Heart right ventricle (tissue), 16 donors: ENCODE results near the gene ZNF761. TPM values are rescaled to one million over a fixed set of nuclear protein-coding genes. Genes with fewer than 3 reads are reported as not detected.
A peak's percentile ranks its signal among the peaks of the same experiment; 100 is the strongest.

ENCODE experiments used
- ATAC-seq, 8 donors: fragments of 200-7000 bp; cut with Tn5 transposase; one replicate each; pipeline ENCODE4 v1.9.1; 2020; ENCODE audit warnings: mild to moderate bottlenecking in 8 of 8, moderate library complexity in 8 of 8, moderate number of reproducible peaks in 1 of 8
- DNase-seq, 2 donors: peaks; one replicate each; pipeline ENCODE4 v3.0.0-alpha.2; 2020
- H3K27ac ChIP-seq, 10 donors: fragments of 200-600 bp; sonication (generic) in 2 of 10; one replicate each; pipeline versions ENCODE4 v1.5.0 to v1.8.0; 2020 to 2022; ENCODE audit warnings: mild to moderate bottlenecking in 3 of 10
- H3K27me3 ChIP-seq, 7 donors: fragments of 200-600 bp; one replicate each; pipeline ENCODE4 v1.8.0; 2021 to 2022; ENCODE audit warnings: mild to moderate bottlenecking in 2 of 7
- H3K36me3 ChIP-seq, 9 donors: fragments of 200-600 bp; sonication (generic) in 1 of 9; one replicate each; pipeline versions ENCODE4 v1.5.0 to v1.8.0; 2020 to 2022; ENCODE audit warnings: mild to moderate bottlenecking in 2 of 9
- H3K4me1 ChIP-seq, 9 donors: fragments of 200-600 bp; sonication (generic) in 1 of 9; one replicate each; pipeline versions ENCODE4 v1.5.0 to v1.8.0; 2020 to 2022; ENCODE audit warnings: mild to moderate bottlenecking in 4 of 9
- H3K4me3 ChIP-seq, 10 donors: fragments of 200-600 bp; sonication (generic) in 2 of 10; one replicate each; pipeline versions ENCODE4 v1.5.0 to v1.8.0; 2020 to 2022; ENCODE audit warnings: mild to moderate bottlenecking in 7 of 10, moderate library complexity in 2 of 10
- H3K9me3 ChIP-seq, 11 donors: fragments of 200-600 bp in 10 of 11; sonication (generic) in 2 of 11; one replicate each; pipeline versions ENCODE4 v1.5.0 to v1.8.0; 2013 to 2022; ENCODE audit warnings: mild to moderate bottlenecking in 2 of 11, control low read depth in 1 of 11, moderate library complexity in 1 of 11
- CTCF ChIP-seq, 9 donors: fragments of 200-600 bp; sonication (generic) in 2 of 9; IDR thresholded peaks; one replicate each; pipeline versions ENCODE4 v1.5.0 to v1.8.0; 2021 to 2022; ENCODE audit warnings: antibody characterized with exemption in 9 of 9, mild to moderate bottlenecking in 5 of 9, moderate library complexity in 1 of 9
- WGBS, 2 donors: extraction: QIAGEN DNeasy Blood & Tissue Kit; methylation state at CpG; one replicate each; pipeline ENCODE4 v1.1.7; 2013; ENCODE audit warnings: inconsistent platforms in 1 of 2; 5-methylcytosine and 5-hydroxymethylcytosine counted together
- intact Hi-C, 10 donors: fragments of 100-400 bp; cut with DNase I; formaldehyde crosslinking; loops; one replicate each; pipeline versions ENCODE4 v1.11.1 to v1.14.2; 2022
- long read RNA-seq, 3 donors: library from polyadenylated mRNA; unstranded; transcript quantifications; one replicate each; pipeline ENCODE4 v2.0.0, GENCODE V29; 2020 to 2021
- polyA plus RNA-seq, 2 donors: library from polyadenylated mRNA; stranded (reverse); fragments of 200-250 nt; gene quantifications; one replicate each; pipeline ENCODE4 v1.2.3, GENCODE V29; 2013
- total RNA-seq, 10 donors: library from RNA; stranded (reverse); fragmentation: NEBNext Ultra II Directional in 3 of 10; extraction: Animal tissue kit (Norgen Biotek cat#: 25700) in 3 of 10; gene quantifications; one replicate each; pipeline versions ENCODE4 v1.2.1 to v1.2.4, GENCODE V29; 2021 to 2023
- donor health status: Arrhythmogenic right ventricular cardiomyopathy.
- donor health status: ischemic (EF 13 %, LVEDD 7.1; RV severe dilation, severe dysfunction).
- donor health status: healthy with polysubstance abuse.
- donor health status: DM: no; HTN: yes; CAD: no.
- donor health status: DM: no; HTN: no; CAD: no.
- donor health status: ischemic (EF 25% LVEDD 6.9; RV normal size, moderate dysfunction).
- donor health status: ischemic (EF 25% LVEDD 5.7; RV mildly dilated, moderate dysfunction).
- donor health status: healthy.
- donor health status: DM: yes; HTN: yes; CAD: no.
- donor health status: Ischemic cardiomyopathy.
- donor health status: ischemic (EF 35%, LVEDD 5.7; RV mildly dilated, moderate dysfunction).
- donor health status: nonischemic (EF 11% LVEDD 7.7; RV severe dilation, severe dysfunction).
- donor health status: DM: yes; HTN: yes; CAD: no.
- donor health status: PGD.
- donor health status: ischemic (EF 29% LVEDD 5.4; RV normal size, mild dysfunction).
- donor health status: nonischemic (EF 23%, LVEDD 6.1; RV moderate dilation, normal function).

Gene ZNF761
- total RNA-seq = 1 to 10 TPM; 2.4 to 4.2 (median 3.4) TPM
- 1 to 10 TPM; 2.8 to 6.9 TPM for polyA plus RNA-seq
- long read RNA-seq, donor 1, partial matches to known transcripts = 1 of 5 reads
- long read RNA-seq, donor 1, other reads (novel, unspliced or antisense) = 4 of 5 reads
- long read RNA-seq, donor 2, partial matches to known transcripts = 0 of 2 reads
- long read RNA-seq, donor 2, other reads (novel, unspliced or antisense) = 2 of 2 reads
- long read RNA-seq, donor 3, full-length matches to known transcripts = 1 of 7 reads
- long read RNA-seq, donor 3, partial matches to known transcripts = 1 of 7 reads
- long read RNA-seq, donor 3, other reads (novel, unspliced or antisense) = 5 of 7 reads

GRCh38 chr19:53431399-53432087 is at the start of gene ZNF761:
Gene ZNF761, plus strand, starts transcription at chr19:53431984. Its CDS starts 15,285 bp downstream, at chr19:53447269.
- H3K27ac ChIP-seq = peak within 1 kb of the TSS in 9 of 10 donors; percentile 60 to 87 (median 74)
- peak within 1 kb of the TSS; percentile 58 to 97 (median 77) for H3K4me3 ChIP-seq
- intact Hi-C loops = loop anchor here in 8 of 10 donors (5.0 to 10.0 kb wide), 6 partner anchors 36 to 316 kb away; partner anchors contain the start of genes ZNF813 (in 4 of the 8) and ZNF665 (in 1 of the 8)
- DNase-seq = peak; percentile 92 to 97
- peak in 8 of 9 donors; percentile 40 to 68 (median 60) for TF ChIP-seq CTCF (IDR thresholded peaks at IDR 0.05)
- H3K4me1 ChIP-seq = peaks cover 0 to 18% (median 7%) of the 10 kb centered on the region in 9 donors
- ATAC-seq = peak; percentile 100
- WGBS, 2 donors = 0% methylated on average over 46 of the region's 46 CpGs
- peaks cover 0 to 33% (median 7%) of the 10 kb centered on the region in 9 donors for H3K36me3 ChIP-seq
- no peaks in the 10 kb centered on the region for H3K27me3 ChIP-seq
- H3K9me3 ChIP-seq = no peaks in the 10 kb centered on the region

GRCh38 chr19:53388168-53388567 is 43.6 kb upstream of the ZNF761 start:
- peaks cover 0 to 8% (median 0%) of the 10 kb centered on the region in 7 donors for H3K27me3 ChIP-seq
- 63 to 75% methylated on average over 3 of the region's 3 CpGs for WGBS, 2 donors
- no peaks in the 10 kb centered on the region for H3K4me1 ChIP-seq
- H3K36me3 ChIP-seq = peaks cover 0 to 29% (median 0%) of the 10 kb centered on the region in 9 donors
- intact Hi-C loops = no loop called here
- H3K4me3 ChIP-seq = no peak overlapping the region
- DNase-seq = no peak
- no peak for ATAC-seq
- TF ChIP-seq CTCF (IDR thresholded peaks at IDR 0.05) = no peak
- H3K9me3 ChIP-seq = peaks cover 0 to 74% (median 6%) of the 10 kb centered on the region in 11 donors
- no peak overlapping the region for H3K27ac ChIP-seq

- ATAC-seq (no peak), DNase-seq (no peak)
- no peak overlapping the region for H3K27ac ChIP-seq
- peaks cover 0 to 22% (median 0%) of the 10 kb centered on the region in 9 donors for H3K36me3 ChIP-seq
- WGBS, 2 donors = 89 to 90% methylated on average over 5 of the region's 5 CpGs
- H3K27me3 ChIP-seq = peaks cover 0 to 8% (median 0%) of the 10 kb centered on the region in 7 donors
- TF ChIP-seq CTCF (IDR thresholded peaks at IDR 0.05) = no peak
- H3K4me3 ChIP-seq = no peak overlapping the region
- intact Hi-C loops = no loop called here
- H3K9me3 ChIP-seq = peaks cover 0 to 67% (median under 1%) of the 10 kb centered on the region in 11 donors
- peaks cover 0 to 3% (median under 1%) of the 10 kb centered on the region in 9 donors for H3K4me1 ChIP-seq
These were observed 42.9 kb upstream of the ZNF761 start for GRCh38 chr19:53388904-53389303.

GRCh38 chr19:53389571-53389970 is 42.2 kb upstream of the ZNF761 start:
- TF ChIP-seq CTCF (IDR thresholded peaks at IDR 0.05) = no peak
- ATAC-seq (no peak), DNase-seq (no peak)
- peaks cover 0 to 18% (median 0%) of the 10 kb centered on the region in 9 donors for H3K36me3 ChIP-seq
- no peak overlapping the region for H3K4me3 ChIP-seq
- intact Hi-C loops = no loop called here
- H3K9me3 ChIP-seq = peaks cover 0 to 60% (median 0%) of the 10 kb centered on the region in 11 donors
- 80 to 83% methylated on average over 8 of the region's 8 CpGs for WGBS, 2 donors
- H3K27me3 ChIP-seq = peaks cover 0 to 8% (median 0%) of the 10 kb centered on the region in 7 donors
- H3K4me1 ChIP-seq = peaks cover 0 to 10% (median 7%) of the 10 kb centered on the region in 9 donors
- H3K27ac ChIP-seq = no peak overlapping the region
